Keratinocyte (primary cell): ENCODE data around the gene SHC3.

Source experiments
- CTCF ChIP-seq, 3 experiments: IDR thresholded peaks in 1 of 3; conservative IDR thresholded peaks in 1 of 3; optimal IDR thresholded peaks in 1 of 3; 2 replicates in 2 of 3; 3 replicates in 1 of 3; pipeline versions ENCODE3 to v1.5.1; 2011; ENCODE audit warnings: low read length in 3 of 3, mild to moderate bottlenecking in 3 of 3, moderate library complexity in 2 of 3, control low read depth in 1 of 3, inconsistent platforms in 1 of 3; ENCODE audit not compliant: insufficient read depth in 2 of 3; ENCODE audit errors: extremely low read depth in 1 of 3
- EZH2 ChIP-seq: IDR thresholded peaks from one replicate; pipeline ENCODE4 v1.6.1; 2012; ENCODE audit warnings: inconsistent platforms, mild to moderate bottlenecking, low read length, moderate library complexity

GRCh38 chr9:89042984-89043383, 135.6 kb downstream of the SHC3 start:
- TF ChIP-seq CTCF (optimal IDR thresholded peaks at IDR 0.05 in 1 of 3, IDR thresholded peaks at IDR 0.05 in 1 of 3, conservative IDR thresholded peaks at IDR 0.05 in 1 of 3; ENCODE audit: extremely low read depth in 1 of 3, insufficient read depth in 2 of 3, low read length in 3 of 3) (no peak), EZH2 (no peak)
